ENCODE measurements around the gene HESX1. TPM values are rescaled to one million over a fixed set of nuclear protein-coding genes. Genes with fewer than 3 reads are reported as not detected.

The HESX1 gene
- total and polyA plus RNA-seq, 2 of the 8 experiments (the other 6 are each of a cell fraction or from before 2014, with no cell fraction given) = 7.1 to 12.0 TPM

DNA sequence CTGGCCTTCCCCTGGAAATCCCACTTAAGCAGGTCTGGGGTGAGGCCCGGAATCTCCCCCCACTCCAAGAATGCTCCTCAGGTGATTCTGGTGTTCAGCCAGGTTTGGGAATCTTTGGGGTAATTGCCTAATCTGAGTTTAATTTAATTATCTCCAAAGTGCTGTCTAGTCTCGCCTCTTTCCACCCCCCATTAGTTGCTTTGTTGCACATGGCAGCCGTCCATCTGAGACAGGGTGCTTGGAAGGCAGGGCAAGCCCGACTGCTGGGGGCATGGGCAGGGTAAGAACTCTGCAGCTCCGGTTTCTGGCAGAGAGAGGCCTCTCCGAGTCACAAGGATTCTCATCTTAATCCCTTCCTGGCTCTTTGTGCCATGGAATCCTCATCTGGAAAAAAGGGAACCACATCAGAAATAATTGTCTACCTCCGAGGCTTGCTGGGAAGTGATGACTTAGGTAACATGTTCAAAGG lies 49.6 kb downstream of the HESX1 start (continued):
- TF ChIP-seq, protein P1, sequence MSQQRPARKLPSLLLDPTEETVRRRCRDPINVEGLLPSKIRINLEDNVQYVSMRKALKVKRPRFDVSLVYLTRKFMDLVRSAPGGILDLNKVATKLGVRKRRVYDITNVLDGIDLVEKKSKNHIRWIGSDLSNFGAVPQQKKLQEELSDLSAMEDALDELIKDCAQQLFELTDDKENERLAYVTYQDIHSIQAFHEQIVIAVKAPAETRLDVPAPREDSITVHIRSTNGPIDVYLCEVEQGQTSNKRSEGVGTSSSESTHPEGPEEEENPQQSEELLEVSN (IDR thresholded peaks at IDR 0.05) = no peak
- TF ChIP-seq ZNF274 (IDR thresholded peaks at IDR 0.05; ENCODE audit: borderline replicate concordance, extremely low read depth, low read length) = no peak

Other genes starting within 250 kb of the HESX1 start
- gene SPATA12, start 139.3 kb downstream of the HESX1 start, total RNA-seq (2021; fragmentation: NEBNext Ultra II Directional; extraction: Animal tissue kit (Norgen Biotek cat#: 25700)) = 0.19 and 0.34 TPM in 2 replicates
- 0.93 and 0.97 TPM in 2 replicates for gene SPATA12, start 139.3 kb downstream of the HESX1 start, polyA plus RNA-seq (2011; rRNA removed)
- gene IL17RD, start 34.6 kb downstream of the HESX1 start, total RNA-seq (2021; fragmentation: NEBNext Ultra II Directional; extraction: Animal tissue kit (Norgen Biotek cat#: 25700)) = 41.3 and 48.9 TPM in 2 replicates
- gene IL17RD, start 34.6 kb downstream of the HESX1 start, polyA plus RNA-seq (2011; rRNA removed) = 10.9 and 15.4 TPM in 2 replicates
- gene APPL1, start 27.8 kb upstream of the HESX1 start, total RNA-seq (2021; fragmentation: NEBNext Ultra II Directional; extraction: Animal tissue kit (Norgen Biotek cat#: 25700)) = 30.7 and 34.4 TPM in 2 replicates
- 5.9 and 9.4 TPM in 2 replicates for gene APPL1, start 27.8 kb upstream of the HESX1 start, polyA plus RNA-seq (2011; rRNA removed)
- not detected in 2 replicates for gene ASB14, start 92.7 kb upstream of the HESX1 start, total RNA-seq (2021; fragmentation: NEBNext Ultra II Directional; extraction: Animal tissue kit (Norgen Biotek cat#: 25700))
- gene ASB14, start 92.7 kb upstream of the HESX1 start, polyA plus RNA-seq (2011; rRNA removed) = not detected in 2 replicates

Data from H1 (cell line).